Activated T-cell treated with anti-CD3 and anti-CD28 coated beads for 4 hours (primary cell): Measurements from ENCODE around the gene RASD1.
"Not testable (repeated sequence)": the region's sequence is repeated elsewhere in the genome, so short reads cannot be mapped to it uniquely, and the experiment has no call there.

Experiments
- DNase-seq: peaks from one replicate; pipeline ENCODE4 v3.0.0-alpha.2; 2020

Gene RASD1

DNA sequence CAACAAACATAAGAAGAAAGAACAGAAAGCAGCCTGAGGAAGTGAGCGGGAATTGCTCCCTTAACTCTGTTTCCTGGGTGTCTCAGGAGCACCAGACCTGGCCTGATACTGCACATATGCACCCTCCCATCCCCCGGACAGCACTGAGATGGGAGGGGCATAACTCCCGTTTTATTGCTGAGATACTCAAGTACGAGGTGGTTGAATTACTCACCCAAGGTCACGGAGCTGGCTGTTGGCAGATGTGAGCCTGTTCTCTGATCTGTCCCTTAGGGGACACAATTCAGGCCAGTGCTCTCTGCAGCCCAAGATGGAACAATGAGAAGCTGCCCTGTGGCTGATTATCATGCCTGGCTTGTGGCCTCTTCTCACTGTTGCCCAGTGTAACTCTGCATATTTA is 28.5 kb downstream of the RASD1 start:
- DNase-seq: no peak

DNA sequence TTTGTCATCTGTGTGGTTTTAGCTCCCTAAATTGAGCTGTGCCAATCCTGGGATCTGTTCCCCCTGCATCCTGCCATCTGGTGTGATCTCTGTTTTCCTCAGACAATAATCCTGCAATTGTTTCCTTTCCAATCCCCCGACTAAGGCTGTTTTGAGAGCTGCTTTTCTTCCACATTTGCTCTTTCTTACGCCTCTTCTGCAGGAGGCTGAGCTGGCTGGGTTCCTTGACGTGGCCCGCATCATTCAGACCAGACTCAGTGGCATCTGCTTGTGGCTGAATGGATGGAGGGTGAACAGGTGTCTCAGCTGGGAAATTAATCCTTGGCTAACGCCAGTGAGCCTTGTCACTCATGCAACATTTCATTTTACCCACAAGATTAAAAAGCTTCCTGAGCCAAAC is 29.2 kb downstream of the RASD1 start:
- DNase-seq: no peak

DNA sequence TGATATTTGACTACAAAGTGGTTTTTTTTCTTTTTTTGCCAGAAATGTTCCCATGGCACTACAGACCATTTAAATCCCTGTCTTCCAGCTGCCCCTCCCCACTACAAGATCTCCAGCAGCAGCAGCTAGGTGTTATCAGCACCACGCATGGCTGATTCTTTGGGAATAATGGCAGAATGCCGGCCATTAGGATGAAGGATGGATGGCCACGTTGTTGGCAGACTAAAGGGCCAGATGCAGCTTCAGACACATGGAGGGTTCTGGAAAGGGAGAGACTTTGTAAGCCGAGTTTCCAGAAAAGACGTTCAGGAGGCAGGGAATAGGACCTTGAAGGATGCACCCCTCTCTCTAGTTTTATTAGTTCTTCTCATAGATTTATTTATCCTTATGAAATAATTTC is 29.7 kb downstream of the RASD1 start:
- DNase-seq: no peak

DNA sequence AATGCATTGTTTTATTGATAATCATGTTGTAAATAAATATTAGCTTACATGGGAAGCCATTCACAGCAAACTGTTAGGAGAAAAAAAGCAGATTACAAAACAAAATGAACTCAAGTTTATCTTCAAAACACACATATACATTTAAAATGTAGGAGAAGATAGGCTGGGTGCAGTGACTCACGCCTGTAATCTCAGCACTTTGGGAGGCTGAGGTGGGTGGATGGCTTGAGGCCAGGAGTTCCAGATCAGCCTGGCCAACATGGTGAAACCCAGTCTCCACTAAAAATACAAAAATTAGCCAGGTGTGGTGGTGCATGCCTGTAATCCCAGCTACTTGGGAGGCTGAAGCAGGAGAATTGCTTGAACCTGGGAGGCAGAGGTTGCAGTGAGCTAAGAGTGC is 30.3 kb downstream of the RASD1 start:
- DNase-seq: not testable (repeated sequence)

DNA sequence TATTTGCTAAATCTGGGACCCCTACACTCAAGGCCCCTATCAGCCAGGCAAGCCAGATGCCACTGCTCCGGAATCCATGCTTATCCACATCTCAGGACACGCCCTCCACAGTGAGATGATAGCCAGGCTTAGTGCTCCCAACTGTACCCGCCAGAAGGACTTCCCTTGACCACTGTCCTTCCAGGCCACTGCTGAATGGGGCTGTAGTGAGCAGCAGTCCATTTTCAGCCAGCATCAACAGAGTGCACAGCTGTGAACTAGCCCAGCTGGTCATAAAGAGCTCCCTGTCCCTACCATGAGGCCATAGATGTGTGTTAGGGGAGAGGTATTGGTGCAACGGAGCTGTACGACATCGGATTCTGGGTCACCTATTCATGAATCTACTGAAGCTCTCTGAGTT is 32.4 kb downstream of the RASD1 start:
- DNase-seq: no peak

DNA sequence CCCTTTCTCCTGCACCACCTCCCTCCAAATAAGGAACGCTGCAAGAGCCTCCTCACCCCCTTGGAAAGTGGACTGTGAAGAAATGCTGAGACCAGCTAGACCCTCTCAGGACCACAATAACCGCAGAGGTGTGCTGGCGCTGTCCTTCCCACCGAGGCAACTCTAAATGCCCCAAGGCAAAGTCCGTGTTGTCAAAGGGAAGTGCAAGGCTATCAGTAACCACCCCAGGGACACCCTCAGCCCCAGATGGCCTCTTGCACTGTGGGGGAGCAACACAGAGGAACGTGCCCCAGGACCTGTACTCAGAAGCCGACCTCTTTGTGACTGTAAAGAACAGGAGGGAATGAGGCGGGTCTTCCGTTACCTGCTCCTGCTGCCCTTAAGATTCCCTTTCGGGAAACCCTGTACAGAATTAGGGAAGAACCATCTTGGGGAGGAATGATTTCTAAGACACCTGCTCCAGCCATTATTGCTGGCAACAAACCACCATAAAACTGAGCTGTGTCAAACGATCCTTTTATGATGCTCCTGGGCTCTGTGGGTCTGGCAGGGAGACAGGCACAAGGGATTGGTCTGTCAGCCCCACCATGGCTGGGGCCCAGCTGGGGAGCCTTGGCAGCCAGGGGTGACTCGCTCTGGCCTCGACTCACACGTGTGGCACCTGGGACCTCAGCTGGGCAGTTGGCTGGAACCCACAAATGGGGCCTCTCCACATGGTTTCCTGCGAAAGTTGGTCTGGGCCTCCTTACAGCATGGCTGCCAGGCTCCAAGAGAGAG is 34.0 kb downstream of the RASD1 start:
- DNase-seq: no peak

DNA sequence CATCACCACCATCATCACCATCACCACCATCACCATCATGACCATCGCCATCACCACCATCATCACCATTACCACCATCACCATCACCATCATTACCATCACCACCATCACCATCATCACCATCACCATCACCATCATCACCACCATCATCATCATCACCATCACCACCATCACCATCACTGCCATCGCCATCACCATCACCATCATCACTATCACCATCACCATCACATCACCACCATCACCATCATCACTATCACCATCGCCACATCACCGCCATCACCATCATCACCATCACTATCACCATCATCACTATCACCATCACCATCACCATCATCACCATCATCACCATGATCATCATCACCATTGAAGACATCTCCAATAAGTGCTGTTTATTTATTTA is 36.2 kb downstream of the RASD1 start:
- no peak for DNase-seq

DNA sequence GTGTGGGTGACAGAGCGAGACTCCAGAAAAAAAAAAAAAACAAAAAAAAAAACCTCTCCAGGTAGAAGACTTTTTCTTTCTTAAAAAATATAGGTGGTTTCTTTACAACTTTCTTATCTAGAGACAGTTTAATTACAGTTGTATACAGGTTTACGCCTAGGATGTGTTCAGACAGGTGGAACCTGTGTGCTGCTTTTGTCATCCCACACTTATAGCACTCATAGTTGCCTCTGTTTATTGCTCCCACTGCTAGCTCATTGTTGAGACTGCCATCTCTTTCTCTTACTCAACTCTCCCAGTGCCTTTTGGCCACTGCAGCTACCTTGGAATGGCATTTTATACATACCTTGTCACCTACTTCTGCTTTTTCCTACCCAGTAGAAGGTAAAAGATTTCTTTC is 38.5 kb downstream of the RASD1 start:
- DNase-seq: no peak

DNA sequence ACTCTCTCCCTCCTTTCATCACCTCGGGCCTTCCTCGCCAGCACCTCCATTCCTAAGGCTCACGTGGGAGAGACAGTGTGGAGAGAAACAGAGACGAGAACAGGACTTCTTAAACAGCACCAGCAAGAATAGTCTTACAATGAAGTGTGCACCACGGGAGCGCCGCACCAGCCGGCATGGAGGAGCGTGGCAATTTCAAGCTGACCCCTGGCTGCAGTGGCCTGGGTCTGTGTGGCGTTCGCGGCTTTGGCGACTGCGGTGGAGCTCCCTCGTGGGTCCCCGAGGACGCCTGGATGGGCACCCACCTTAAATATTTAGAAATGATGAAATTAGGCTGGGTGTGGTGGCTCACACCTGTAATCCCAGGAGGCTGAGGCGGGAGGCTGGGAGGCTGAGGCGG is 39.9 kb downstream of the RASD1 start:
- no peak for DNase-seq

DNA sequence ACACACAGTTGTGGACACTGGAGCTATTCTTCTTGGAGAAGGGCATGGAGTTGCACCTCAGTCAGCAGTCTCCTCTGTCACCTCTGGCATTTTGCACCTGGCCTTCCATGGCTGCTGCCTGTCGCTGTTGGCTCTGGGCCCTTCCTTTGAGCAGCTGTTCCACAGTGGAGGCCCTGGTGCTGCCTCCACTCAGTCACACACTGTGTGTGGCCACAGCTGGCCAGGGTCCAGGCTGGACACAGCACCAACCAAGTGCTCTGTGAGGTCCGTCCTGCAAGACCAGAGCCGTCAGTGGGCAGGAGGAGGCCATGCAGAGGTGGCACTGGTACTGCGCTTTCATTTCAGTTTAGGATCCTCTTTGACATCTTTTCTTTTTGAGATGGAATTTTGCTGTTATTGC is 41.0 kb downstream of the RASD1 start:
- DNase-seq: no peak

DNA sequence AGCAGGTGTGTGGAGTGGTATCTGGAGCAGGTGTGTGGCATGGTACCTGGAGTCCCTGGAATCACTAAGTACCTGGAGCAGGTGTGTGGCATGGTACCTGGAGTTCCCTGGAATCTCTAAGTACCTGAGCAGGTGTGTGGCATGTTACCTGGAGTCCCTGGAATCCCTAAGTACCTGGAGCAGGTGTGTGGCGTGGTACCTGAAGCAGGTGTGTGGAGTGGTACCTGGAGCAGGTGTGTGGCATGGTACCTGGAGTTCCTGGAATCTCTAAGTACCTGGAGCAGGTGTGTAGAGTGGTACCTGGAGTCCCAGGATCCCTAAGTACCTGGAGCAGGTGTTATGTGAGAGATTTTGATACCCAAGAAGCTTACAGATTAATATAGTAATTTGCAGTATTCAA is 41.5 kb downstream of the RASD1 start:
- DNase-seq: not testable (repeated sequence)

DNA sequence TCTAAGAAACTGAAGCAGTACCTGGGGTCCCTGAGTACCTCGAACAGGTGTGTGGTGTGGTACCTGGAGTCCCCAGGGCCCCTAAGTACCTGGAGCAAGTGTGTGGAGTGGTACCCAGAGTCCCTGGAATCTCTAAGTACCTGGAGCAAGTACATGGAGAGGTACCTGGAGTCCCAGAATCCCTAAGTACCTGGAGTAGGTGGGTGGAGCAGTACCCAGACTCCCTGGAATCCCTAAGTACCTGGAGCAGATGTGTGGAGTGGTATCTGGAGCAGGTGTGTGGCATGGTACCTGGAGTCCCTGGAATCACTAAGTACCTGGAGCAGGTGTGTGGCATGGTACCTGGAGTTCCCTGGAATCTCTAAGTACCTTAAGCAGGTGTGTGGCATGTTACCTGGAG is 41.9 kb downstream of the RASD1 start:
- no peak for DNase-seq

DNA sequence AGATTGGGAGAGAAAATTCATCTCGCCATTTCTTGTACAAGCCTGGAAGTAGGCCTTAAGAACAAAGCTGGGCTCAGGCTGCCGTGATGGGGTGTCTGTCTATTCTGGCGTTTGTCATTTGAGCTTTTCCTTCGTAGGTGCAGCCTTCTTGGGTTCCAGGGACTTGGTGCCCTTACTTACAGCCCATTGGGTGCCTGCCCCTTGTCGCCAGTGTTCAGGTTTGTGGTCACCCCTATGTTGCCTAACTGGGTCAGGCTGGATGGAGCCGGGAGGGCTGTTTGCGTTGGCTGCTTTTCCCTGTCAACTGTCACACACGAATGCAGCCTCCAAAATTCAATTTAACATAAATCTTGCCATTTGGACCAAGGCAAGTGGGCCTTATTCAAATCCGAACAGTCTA is 43.1 kb downstream of the RASD1 start:
- DNase-seq: no peak

DNA sequence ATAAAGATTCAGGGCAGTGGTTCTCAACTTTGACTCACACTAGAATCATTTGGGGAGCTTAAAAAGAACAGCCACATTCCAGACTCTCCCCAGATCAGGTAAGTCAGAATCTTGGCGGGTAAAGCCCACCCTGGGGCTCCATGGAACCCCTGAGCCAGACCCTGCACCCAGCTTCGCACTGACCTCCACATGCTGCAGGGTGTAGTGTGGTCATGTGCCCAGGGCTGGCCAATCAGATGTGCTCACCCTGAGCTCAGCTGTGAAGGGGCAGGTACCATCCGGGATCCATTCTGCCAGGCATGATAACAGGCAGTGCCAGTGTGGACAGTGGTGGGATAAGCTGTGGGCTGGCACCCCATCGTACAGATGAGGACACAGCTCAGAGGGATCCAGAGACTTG is 47.5 kb downstream of the RASD1 start:
- no peak for DNase-seq

DNA sequence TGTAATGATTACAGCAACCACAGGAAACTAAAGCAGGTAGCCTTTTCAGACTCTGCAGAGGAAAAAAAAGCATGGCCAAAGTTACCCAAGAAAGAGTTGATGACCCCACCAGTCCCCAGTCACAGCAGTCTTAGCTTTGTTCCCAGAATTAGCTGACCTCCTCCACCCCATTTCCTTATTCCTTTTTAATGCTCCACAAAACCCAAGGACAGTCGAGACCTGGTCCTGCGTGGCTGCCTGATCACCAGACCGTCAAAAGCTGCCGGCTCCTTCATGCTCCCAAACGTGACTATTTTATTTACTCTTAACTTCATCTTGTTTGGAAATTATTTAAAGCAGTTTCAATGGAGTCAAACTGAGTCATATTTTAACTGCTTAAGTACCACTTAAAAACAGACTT is 48.1 kb downstream of the RASD1 start:
- no peak for DNase-seq

DNA sequence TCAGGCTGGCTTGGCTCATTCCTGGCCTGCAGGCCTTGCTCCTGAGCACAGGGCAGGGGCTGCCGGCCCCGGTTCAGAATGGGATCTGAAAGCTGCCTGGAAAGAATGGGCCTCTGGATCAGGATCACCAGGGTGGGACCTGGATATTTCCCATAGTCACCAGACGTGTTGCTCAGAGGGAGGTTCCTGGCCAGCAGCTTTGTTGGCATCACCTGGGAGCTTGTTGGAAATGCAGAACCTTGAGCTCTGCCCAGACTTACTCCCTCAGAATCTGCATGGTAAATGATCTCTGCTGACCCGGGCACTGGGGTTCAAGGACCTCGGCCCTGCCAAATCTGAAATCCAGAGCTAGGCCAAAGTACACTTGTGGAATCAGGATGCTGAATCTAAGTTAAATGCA is 48.9 kb downstream of the RASD1 start:
- no peak for DNase-seq

DNA sequence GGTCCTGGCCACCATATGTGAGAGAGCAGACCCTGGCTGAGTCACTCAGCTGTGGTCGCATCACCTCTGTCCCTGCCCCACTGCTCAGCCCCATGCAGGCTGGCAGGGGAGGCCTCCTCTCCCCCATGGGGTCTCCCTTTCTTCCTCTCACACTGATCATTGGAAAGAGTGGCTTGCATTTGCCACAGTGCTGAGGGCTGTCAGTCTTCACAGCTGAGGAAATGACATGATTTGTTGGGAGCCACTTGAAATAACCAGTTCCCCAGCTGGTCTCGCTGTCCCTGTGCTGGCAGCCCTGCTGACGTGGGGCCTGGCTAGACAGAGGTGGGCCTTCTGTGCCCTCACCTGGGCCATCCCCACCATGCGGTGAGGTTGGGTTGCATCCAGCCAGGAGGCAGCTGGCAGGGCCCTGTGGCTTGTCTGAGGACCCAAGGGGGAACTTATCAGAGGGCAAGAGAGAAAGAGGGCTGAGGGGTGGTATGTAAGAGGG is 49.5 kb downstream of the RASD1 start:
- DNase-seq: no peak

DNA sequence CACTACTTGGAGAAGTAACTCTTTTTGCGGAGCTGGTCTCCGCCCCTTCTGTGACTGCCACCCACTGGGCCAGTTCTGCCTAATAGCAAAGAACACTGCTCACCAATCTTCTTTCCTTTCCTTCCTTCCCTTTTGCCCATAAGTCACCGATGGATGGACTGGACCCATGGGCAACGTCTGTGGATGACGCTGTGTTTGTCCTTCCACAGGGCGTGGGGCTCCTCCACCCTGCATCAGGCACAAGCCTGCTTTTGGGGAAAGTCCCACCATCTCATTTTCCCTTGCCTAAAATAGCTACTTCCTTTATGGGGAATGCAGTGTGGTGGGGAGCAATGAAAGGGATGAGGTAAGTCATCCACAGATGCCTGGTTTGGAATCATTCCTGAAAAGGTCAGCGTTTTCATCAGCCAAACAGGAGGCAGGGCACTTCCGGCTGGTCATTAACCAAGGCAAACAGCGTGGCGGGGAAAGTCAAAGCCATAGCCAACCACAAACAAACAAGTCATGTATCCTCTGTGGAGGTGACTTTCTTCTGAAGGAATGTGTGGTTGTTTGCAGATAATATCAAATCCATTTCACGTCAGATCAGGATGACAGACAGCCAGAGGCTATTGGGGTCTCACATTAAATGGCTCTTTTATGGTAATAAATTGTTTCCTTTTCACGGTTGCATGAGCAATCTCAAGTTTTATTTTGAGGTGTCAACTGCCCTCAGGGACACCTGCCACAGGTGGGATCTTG is 50.1 kb downstream of the RASD1 start:
- no peak for DNase-seq

DNA sequence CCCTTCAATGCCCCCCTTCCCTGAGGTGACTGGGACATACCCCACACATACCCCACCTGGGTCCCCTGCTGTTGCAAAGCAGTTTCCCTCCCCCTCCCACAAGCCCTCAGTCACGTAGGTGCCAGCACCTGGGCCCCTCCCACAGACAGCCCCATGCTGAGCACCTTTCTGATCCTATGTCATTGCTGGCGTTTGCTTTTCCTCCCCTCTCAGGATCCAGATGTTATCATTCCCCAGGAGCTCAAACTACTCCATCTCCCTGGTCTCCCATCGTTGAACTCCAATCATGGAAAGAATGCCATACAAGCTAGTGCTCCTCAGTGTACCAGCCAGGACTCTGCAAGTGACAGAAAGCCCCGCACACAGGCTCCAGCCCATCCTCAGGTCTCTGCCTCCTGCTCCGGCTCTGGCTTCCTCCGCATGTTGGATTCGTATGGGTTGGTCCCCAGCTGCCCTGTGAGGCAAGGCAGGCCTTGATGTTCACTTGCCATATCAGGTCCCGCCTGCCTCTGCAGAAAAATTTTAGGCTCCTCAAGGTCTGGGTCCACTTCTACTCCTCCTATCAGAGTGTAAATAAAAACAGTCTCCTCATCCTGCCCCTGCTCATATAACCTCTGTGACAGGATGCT is 50.8 kb downstream of the RASD1 start:
- DNase-seq: no peak
